Fibroblast of villous mesenchyme (primary cell): ENCODE measurements around the gene NTNG2. TPM values are rescaled to one million over a fixed set of nuclear protein-coding genes. Genes with fewer than 3 reads are reported as not detected.

ENCODE experiments used
- DNase-seq: peaks from one replicate; pipeline ENCODE4 v3.0.0-alpha.2; 2010; ENCODE audit warnings: low read depth
- H3K4me3 ChIP-seq: 2 replicates; pipeline ENCODE4 v1.5.1; 2011; ENCODE audit warnings: low read depth, mild to moderate bottlenecking, low read length
- CTCF ChIP-seq: IDR thresholded peaks from 2 replicates; pipeline ENCODE4 v1.5.1; 2012; ENCODE audit warnings: low read depth, mild to moderate bottlenecking, low read length; ENCODE audit not compliant: insufficient read depth
- total RNA-seq: library from RNA; depleted of rRNA; stranded (reverse); fragments of >200 nt; gene quantifications from 2 replicates; pipeline ENCODE4 v1.2.3, GENCODE V29; 2012

NTNG2 gene
- total RNA-seq, 1 donor = 0.86 TPM

GRCh38 chr9:132162764-132163456 is 1.1 kb downstream of the NTNG2 start:
- DNase-seq = no peak
- no peak for TF ChIP-seq CTCF
- H3K4me3 ChIP-seq = peak overlapping the region; percentile 68

- TF ChIP-seq CTCF = no peak
- peak; percentile 38 for DNase-seq
- H3K4me3 ChIP-seq = no peak overlapping the region
These were observed 1.6 kb downstream of the NTNG2 start for GRCh38 chr9:132163457-132163875.

- DNase-seq = no peak
- no peak for TF ChIP-seq CTCF
- no peak overlapping the region for H3K4me3 ChIP-seq
These were observed 2.2 kb downstream of the NTNG2 start for GRCh38 chr9:132163876-132164603.

GRCh38 chr9:132164604-132165362 is 2.9 kb downstream of the NTNG2 start:
- DNase-seq = peak; percentile 86
- H3K4me3 ChIP-seq = no peak overlapping the region
- no peak for TF ChIP-seq CTCF

- H3K4me3 ChIP-seq = no peak overlapping the region
- TF ChIP-seq CTCF = peak; percentile 33
- no peak for DNase-seq
These were observed 4.7 kb downstream of the NTNG2 start for GRCh38 chr9:132166599-132166998.

GRCh38 chr9:132167192-132167591 is 5.3 kb downstream of the NTNG2 start:
- no peak for DNase-seq
- no peak overlapping the region for H3K4me3 ChIP-seq
- no peak for TF ChIP-seq CTCF
